Measurements from ENCODE around the gene SUSD6. TPM values are rescaled to one million over a fixed set of nuclear protein-coding genes. Genes with fewer than 3 reads are reported as not detected.

SUSD6 gene
- total RNA-seq, 1 donor from 2014 or later, result 22.3 TPM

- Mint-ChIP-seq H3K4me1 (ENCODE audit: low read depth) (peaks cover 19% of the 10 kb centered on the region), H3K9me3 (ENCODE audit: low read depth) (no peaks in the 10 kb centered on the region), H3K27ac (no peak overlapping the region), H3K36me3 (ENCODE audit: insufficient read depth) (no peaks in the 10 kb centered on the region), H3K27me3 (no peaks in the 10 kb centered on the region), H3K4me3 (ENCODE audit: low read depth) (no peak overlapping the region)
- DNase-seq (ENCODE audit: low spot score, unreplicated experiment), result no peak
- TF ChIP-seq, protein P1, sequence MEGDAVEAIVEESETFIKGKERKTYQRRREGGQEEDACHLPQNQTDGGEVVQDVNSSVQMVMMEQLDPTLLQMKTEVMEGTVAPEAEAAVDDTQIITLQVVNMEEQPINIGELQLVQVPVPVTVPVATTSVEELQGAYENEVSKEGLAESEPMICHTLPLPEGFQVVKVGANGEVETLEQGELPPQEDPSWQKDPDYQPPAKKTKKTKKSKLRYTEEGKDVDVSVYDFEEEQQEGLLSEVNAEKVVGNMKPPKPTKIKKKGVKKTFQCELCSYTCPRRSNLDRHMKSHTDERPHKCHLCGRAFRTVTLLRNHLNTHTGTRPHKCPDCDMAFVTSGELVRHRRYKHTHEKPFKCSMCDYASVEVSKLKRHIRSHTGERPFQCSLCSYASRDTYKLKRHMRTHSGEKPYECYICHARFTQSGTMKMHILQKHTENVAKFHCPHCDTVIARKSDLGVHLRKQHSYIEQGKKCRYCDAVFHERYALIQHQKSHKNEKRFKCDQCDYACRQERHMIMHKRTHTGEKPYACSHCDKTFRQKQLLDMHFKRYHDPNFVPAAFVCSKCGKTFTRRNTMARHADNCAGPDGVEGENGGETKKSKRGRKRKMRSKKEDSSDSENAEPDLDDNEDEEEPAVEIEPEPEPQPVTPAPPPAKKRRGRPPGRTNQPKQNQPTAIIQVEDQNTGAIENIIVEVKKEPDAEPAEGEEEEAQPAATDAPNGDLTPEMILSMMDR (IDR thresholded peaks at IDR 0.05; ENCODE audit: unreplicated experiment), result no peak
Observed at GRCh38 chr14:69605738-69606137, 5.7 kb upstream of the SUSD6 start.

GRCh38 chr14:69606258-69607184, 4.9 kb upstream of the SUSD6 start:
- Mint-ChIP-seq H3K27me3 (no peaks in the 10 kb centered on the region), H3K27ac (no peak overlapping the region), H3K4me1 (ENCODE audit: low read depth) (peaks cover 21% of the 10 kb centered on the region), H3K36me3 (ENCODE audit: insufficient read depth) (no peaks in the 10 kb centered on the region), H3K4me3 (ENCODE audit: low read depth) (no peak overlapping the region), H3K9me3 (ENCODE audit: low read depth) (no peaks in the 10 kb centered on the region)
- TF ChIP-seq, protein P1 (IDR thresholded peaks at IDR 0.05; ENCODE audit: unreplicated experiment), result no peak
- peak; percentile 14 for DNase-seq (ENCODE audit: low spot score, unreplicated experiment)

GRCh38 chr14:69610020-69610873, 1.1 kb upstream of the SUSD6 start:
- Mint-ChIP-seq H3K27me3 (no peaks in the 10 kb centered on the region), H3K4me1 (ENCODE audit: low read depth) (peaks cover 45% of the 10 kb centered on the region), H3K36me3 (ENCODE audit: insufficient read depth) (no peaks in the 10 kb centered on the region), H3K27ac (peak overlapping the region; percentile 93), H3K4me3 (ENCODE audit: low read depth) (peak overlapping the region; percentile 77), H3K9me3 (ENCODE audit: low read depth) (no peaks in the 10 kb centered on the region)
- DNase-seq (ENCODE audit: low spot score, unreplicated experiment), result no peak
- TF ChIP-seq, protein P1 (IDR thresholded peaks at IDR 0.05; ENCODE audit: unreplicated experiment), result no peak

- peaks cover 1% of the 10 kb centered on the region for H3K36me3 Mint-ChIP-seq (ENCODE audit: insufficient read depth)
- no peaks in the 10 kb centered on the region for H3K27me3 Mint-ChIP-seq
- H3K9me3 Mint-ChIP-seq (ENCODE audit: low read depth), result no peaks in the 10 kb centered on the region
- peaks cover 49% of the 10 kb centered on the region for H3K4me1 Mint-ChIP-seq (ENCODE audit: low read depth)
- no peak for DNase-seq (ENCODE audit: low spot score, unreplicated experiment)
- TF ChIP-seq, protein P1 (IDR thresholded peaks at IDR 0.05; ENCODE audit: unreplicated experiment), result no peak
- peak overlapping the region; percentile 77 for H3K4me3 Mint-ChIP-seq (ENCODE audit: low read depth)
- peak overlapping the region; percentile 93 for H3K27ac Mint-ChIP-seq
Observed at GRCh38 chr14:69610874-69611171, 573 bp upstream of the SUSD6 start.

GRCh38 chr14:69612014-69612782, 802 bp downstream of the SUSD6 start:
- H3K27me3 Mint-ChIP-seq, result no peaks in the 10 kb centered on the region
- TF ChIP-seq, protein P1 (IDR thresholded peaks at IDR 0.05; ENCODE audit: unreplicated experiment), result no peak
- H3K27ac Mint-ChIP-seq, result peak overlapping the region; percentile 91
- DNase-seq (ENCODE audit: low spot score, unreplicated experiment), result no peak
- peaks cover 1% of the 10 kb centered on the region for H3K36me3 Mint-ChIP-seq (ENCODE audit: insufficient read depth)
- peak overlapping the region; percentile 92 for H3K4me3 Mint-ChIP-seq (ENCODE audit: low read depth)
- no peaks in the 10 kb centered on the region for H3K9me3 Mint-ChIP-seq (ENCODE audit: low read depth)
- peaks cover 47% of the 10 kb centered on the region for H3K4me1 Mint-ChIP-seq (ENCODE audit: low read depth)

All from progenitor cell of endocrine pancreas (in vitro differentiated cells).